HepG2 (cell line): ENCODE measurements around the gene CFAP54.

ENCODE experiments used
- CEBPG ChIP-seq: IDR thresholded peaks from 2 replicates; pipeline ENCODE4 v1.6.1; 2016
- EZH2 ChIP-seq: conservative IDR thresholded peaks from 2 replicates; pipeline ENCODE4 v1.6.1; 2012; ENCODE audit warnings: mild to moderate bottlenecking, low read depth, low read length, moderate library complexity
- FOXM1 ChIP-seq: sonication (generic); formaldehyde crosslinking; IDR thresholded peaks from 2 replicates; pipeline ENCODE4 v1.5.0; 2020; ENCODE audit warnings: missing genetic modification reagents
- NFE2L2 ChIP-seq: fragments of 150-350 bp; IDR thresholded peaks from 2 replicates; pipeline ENCODE4 v1.6.1; 2014; ENCODE audit warnings: low read length
- POLR2A ChIP-seq, 2 experiments: IDR thresholded peaks; 2 replicates each; pipeline ENCODE4 v1.6.1; 2011; ENCODE audit warnings: low read depth in 2 of 2, low read length in 2 of 2, mild to moderate bottlenecking in 1 of 2, moderate library complexity in 1 of 2; ENCODE audit not compliant: insufficient read depth in 1 of 2
- POLR2AphosphoS5 ChIP-seq: IDR thresholded peaks from 2 replicates; pipeline ENCODE4 v1.6.1; 2012; ENCODE audit warnings: low read depth, low read length
- RXRA ChIP-seq: sonication (generic); formaldehyde crosslinking; IDR thresholded peaks from 2 replicates; pipeline ENCODE4 v1.5.1; 2020; ENCODE audit warnings: missing genetic modification reagents
- SRSF1 ChIP-seq: fragments of 200-400 bp; formaldehyde crosslinking; optimal IDR thresholded peaks from 2 replicates; pipeline ENCODE3; 2017; ENCODE audit warnings: mild to moderate bottlenecking, low read depth, low read length, moderate library complexity
- ZKSCAN8 ChIP-seq: IDR thresholded peaks from 2 replicates; pipeline ENCODE4 v1.6.1; 2016; ENCODE audit warnings: borderline replicate concordance, missing genetic modification reagents, missing compliant biosample characterization
- ZNF274 ChIP-seq: sonication (generic); formaldehyde crosslinking; IDR thresholded peaks from 2 replicates; pipeline ENCODE4 v1.5.1; 2020; ENCODE audit warnings: mild to moderate bottlenecking, missing genetic modification reagents
- ZNF530 ChIP-seq: sonication (generic); formaldehyde crosslinking; IDR thresholded peaks from 2 replicates; pipeline ENCODE4 v1.5.0; 2020; ENCODE audit warnings: low read depth, mild to moderate bottlenecking, missing genetic modification reagents
- TF ChIP-seq, protein P1 (sequence below): sonication (generic); formaldehyde crosslinking; IDR thresholded peaks from 2 replicates; pipeline ENCODE4 v1.5.0; 2020; ENCODE audit warnings: mild to moderate bottlenecking, missing genetic modification reagents, moderate library complexity
- TF ChIP-seq, protein P2 (sequence below), 2 experiments: fragments of 450-650 bp in 1 of 2; sonication (generic) in 1 of 2; formaldehyde crosslinking; IDR thresholded peaks; 2 replicates each; pipeline versions ENCODE4 v1.5.0 to v1.8.0; 2020 to 2022; ENCODE audit warnings: mild to moderate bottlenecking in 1 of 2, missing genetic modification reagents in 1 of 2
- TF ChIP-seq, protein P3 (sequence below): sonication (generic); formaldehyde crosslinking; IDR thresholded peaks from 2 replicates; pipeline ENCODE4 v1.4.0; 2020; ENCODE audit warnings: missing genetic modification reagents, borderline replicate concordance

DNA sequence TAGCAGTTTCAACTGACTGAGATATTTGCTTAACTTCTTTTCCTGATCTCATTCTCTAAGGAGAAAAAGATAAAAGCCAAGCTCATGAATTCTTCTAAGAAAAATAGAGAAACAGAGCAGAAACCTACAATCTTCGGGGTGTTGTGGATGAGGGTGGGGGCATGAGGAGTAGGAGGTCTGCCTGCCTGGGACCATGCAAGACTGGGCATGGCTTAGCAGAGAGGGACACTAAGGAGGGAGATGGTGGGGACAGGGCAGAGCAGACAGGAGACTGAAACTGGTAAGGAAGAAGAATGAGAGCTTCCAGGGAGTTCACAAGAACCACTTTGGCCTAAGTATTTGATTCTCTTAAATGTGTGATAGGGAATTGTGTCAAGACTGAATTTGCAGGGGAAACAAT lies 188.0 kb downstream of the CFAP54 start:
- no peak for TF ChIP-seq ZNF530 (CRISPR knock-in tag)
- no peak for TF ChIP-seq ZNF274 (CRISPR knock-in tag)
- TF ChIP-seq, protein P1, sequence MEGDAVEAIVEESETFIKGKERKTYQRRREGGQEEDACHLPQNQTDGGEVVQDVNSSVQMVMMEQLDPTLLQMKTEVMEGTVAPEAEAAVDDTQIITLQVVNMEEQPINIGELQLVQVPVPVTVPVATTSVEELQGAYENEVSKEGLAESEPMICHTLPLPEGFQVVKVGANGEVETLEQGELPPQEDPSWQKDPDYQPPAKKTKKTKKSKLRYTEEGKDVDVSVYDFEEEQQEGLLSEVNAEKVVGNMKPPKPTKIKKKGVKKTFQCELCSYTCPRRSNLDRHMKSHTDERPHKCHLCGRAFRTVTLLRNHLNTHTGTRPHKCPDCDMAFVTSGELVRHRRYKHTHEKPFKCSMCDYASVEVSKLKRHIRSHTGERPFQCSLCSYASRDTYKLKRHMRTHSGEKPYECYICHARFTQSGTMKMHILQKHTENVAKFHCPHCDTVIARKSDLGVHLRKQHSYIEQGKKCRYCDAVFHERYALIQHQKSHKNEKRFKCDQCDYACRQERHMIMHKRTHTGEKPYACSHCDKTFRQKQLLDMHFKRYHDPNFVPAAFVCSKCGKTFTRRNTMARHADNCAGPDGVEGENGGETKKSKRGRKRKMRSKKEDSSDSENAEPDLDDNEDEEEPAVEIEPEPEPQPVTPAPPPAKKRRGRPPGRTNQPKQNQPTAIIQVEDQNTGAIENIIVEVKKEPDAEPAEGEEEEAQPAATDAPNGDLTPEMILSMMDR (CRISPR knock-in tag), result no peak
- TF ChIP-seq FOXM1 (CRISPR knock-in tag), result no peak
- no peak for TF ChIP-seq EZH2
- TF ChIP-seq RXRA (CRISPR knock-in tag), result no peak
- TF ChIP-seq, protein P2, sequence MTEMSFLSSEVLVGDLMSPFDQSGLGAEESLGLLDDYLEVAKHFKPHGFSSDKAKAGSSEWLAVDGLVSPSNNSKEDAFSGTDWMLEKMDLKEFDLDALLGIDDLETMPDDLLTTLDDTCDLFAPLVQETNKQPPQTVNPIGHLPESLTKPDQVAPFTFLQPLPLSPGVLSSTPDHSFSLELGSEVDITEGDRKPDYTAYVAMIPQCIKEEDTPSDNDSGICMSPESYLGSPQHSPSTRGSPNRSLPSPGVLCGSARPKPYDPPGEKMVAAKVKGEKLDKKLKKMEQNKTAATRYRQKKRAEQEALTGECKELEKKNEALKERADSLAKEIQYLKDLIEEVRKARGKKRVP (CRISPR knock-in tag; IDR thresholded peaks at IDR 0.05), result no peak
- TF ChIP-seq SRSF1, result no peak
- TF ChIP-seq, protein P3, sequence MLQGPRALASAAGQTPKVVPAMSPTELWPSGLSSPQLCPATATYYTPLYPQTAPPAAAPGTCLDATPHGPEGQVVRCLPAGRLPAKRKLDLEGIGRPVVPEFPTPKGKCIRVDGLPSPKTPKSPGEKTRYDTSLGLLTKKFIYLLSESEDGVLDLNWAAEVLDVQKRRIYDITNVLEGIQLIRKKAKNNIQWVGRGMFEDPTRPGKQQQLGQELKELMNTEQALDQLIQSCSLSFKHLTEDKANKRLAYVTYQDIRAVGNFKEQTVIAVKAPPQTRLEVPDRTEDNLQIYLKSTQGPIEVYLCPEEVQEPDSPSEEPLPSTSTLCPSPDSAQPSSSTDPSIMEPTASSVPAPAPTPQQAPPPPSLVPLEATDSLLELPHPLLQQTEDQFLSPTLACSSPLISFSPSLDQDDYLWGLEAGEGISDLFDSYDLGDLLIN (CRISPR knock-in tag), result no peak
- TF ChIP-seq CEBPG (CRISPR knock-in tag), result no peak
- no peak for TF ChIP-seq POLR2A (IDR thresholded peaks at IDR 0.05; ENCODE audit: insufficient read depth in 1 of 2, low read depth in 2 of 2, low read length in 2 of 2)
- TF ChIP-seq POLR2AphosphoS5, result no peak
- TF ChIP-seq ZKSCAN8 (CRISPR knock-in tag), result no peak
- no peak for TF ChIP-seq NFE2L2
